H1 (cell line): ENCODE data around the gene MGME1. TPM values are rescaled to one million over a fixed set of nuclear protein-coding genes. Genes with fewer than 3 reads are reported as not detected.

Experiments used
- CTCF ChIA-PET: fragments of 300-600 bp; sonication (Branson Sonifier 250); formaldehyde crosslinking; loops from one replicate; lab custom pipeline; 2021; ENCODE audit not compliant: partially characterized antibody; lab: Charles Lee
- POLR2A ChIA-PET: fragments of 300-600 bp; sonication (Branson Sonifier 250); formaldehyde crosslinking; loops from one replicate; lab custom pipeline; 2021; ENCODE audit warnings: inconsistent platforms; ENCODE audit not compliant: partially characterized antibody; lab: Charles Lee
- DNase-seq, 2 experiments: peaks; one replicate each; pipeline versions ENCODE4 v3.0.0 to v3.0.0-alpha.2; 2010 to 2022; ENCODE audit warnings: low spot score in 2 of 2, low read depth in 1 of 2, mixed read lengths in 1 of 2
- FAIRE-seq: peaks from 2 replicates; lab custom pipeline; 2011; peaks lifted over from hg19 to GRCh38; lab: Jason Lieb, UNC
- H2AFZ ChIP-seq: 2 replicates; pipeline ENCODE4 v1.8.1; 2012; ENCODE audit warnings: low read length, inconsistent platforms
- H2AK5ac ChIP-seq: 2 replicates; pipeline ENCODE4 v1.6.1; 2013; ENCODE audit warnings: low read depth, low read length
- H2BK120ac ChIP-seq: replicated peaks from 2 replicates; pipeline ENCODE3; 2013; ENCODE audit warnings: low read depth, low read length, inconsistent platforms
- H2BK12ac ChIP-seq: 2 replicates; pipeline ENCODE4 v1.6.1; 2013; ENCODE audit warnings: low read depth, low read length
- H2BK15ac ChIP-seq: 2 replicates; pipeline ENCODE4 v1.6.1; 2013; ENCODE audit warnings: low read length
- H2BK20ac ChIP-seq: 2 replicates; pipeline ENCODE4 v1.6.1; 2013; ENCODE audit warnings: low read length
- H2BK5ac ChIP-seq: 2 replicates; pipeline ENCODE4 v1.6.1; 2013; ENCODE audit warnings: low read depth, low read length
- H3K14ac ChIP-seq: 2 replicates; pipeline ENCODE4 v1.6.1; 2013; ENCODE audit warnings: inconsistent platforms; ENCODE audit not compliant: insufficient read length
- H3K18ac ChIP-seq: 2 replicates; pipeline ENCODE4 v1.6.1; 2013; ENCODE audit warnings: low read length; ENCODE audit errors: extremely low read depth
- H3K23ac ChIP-seq: 2 replicates; pipeline ENCODE4 v1.6.1; 2013; ENCODE audit warnings: inconsistent platforms; ENCODE audit not compliant: insufficient read length
- H3K23me2 ChIP-seq: 2 replicates; pipeline ENCODE4 v1.6.1; 2013; ENCODE audit warnings: low read depth, low read length
- H3K27ac ChIP-seq: 2 replicates; pipeline ENCODE4 v1.6.1; 2011; ENCODE audit warnings: low read depth, low read length, inconsistent platforms
- H3K27me3 ChIP-seq, 4 experiments: replicated peaks in 1 of 4; 1 replicate in 1 of 4; 2 replicates in 3 of 4; pipeline versions ENCODE4 v1.6.1 to v1.8.1; 2011 to 2013; ENCODE audit warnings: low read length in 3 of 4, mild to moderate bottlenecking in 3 of 4, inconsistent platforms in 2 of 4, mixed read lengths in 2 of 4, moderate library complexity in 1 of 4; ENCODE audit not compliant: control insufficient read depth in 3 of 4, insufficient read depth in 3 of 4; ENCODE audit errors: extremely low read depth in 1 of 4
- H3K36me3 ChIP-seq, 4 experiments: 2 replicates each; pipeline versions ENCODE4 v1.6.1 to v1.8.1; 2011 to 2013; ENCODE audit warnings: mild to moderate bottlenecking in 4 of 4, low read length in 3 of 4, moderate library complexity in 2 of 4, control low read depth in 1 of 4, inconsistent platforms in 1 of 4; ENCODE audit not compliant: insufficient read depth in 4 of 4, control insufficient read depth in 2 of 4
- H3K4ac ChIP-seq: replicated peaks from 2 replicates; pipeline ENCODE3; 2013; ENCODE audit warnings: low read length, low read depth, mixed read lengths, inconsistent platforms; ENCODE audit not compliant: insufficient read length
- H3K4me1 ChIP-seq, 4 experiments: replicated peaks in 1 of 4; 1 replicate in 1 of 4; 2 replicates in 3 of 4; pipeline versions ENCODE4 v1.6.1 to v1.8.1; 2011 to 2013; ENCODE audit warnings: low read length in 3 of 4, inconsistent platforms in 2 of 4, mixed read lengths in 1 of 4; ENCODE audit not compliant: insufficient read depth in 4 of 4, control insufficient read depth in 3 of 4
- H3K4me2 ChIP-seq, 2 experiments: 2 replicates each; pipeline versions ENCODE4 v1.6.1 to v1.8.1; 2011 to 2013; ENCODE audit warnings: low read depth in 2 of 2, low read length in 2 of 2, control low read depth in 1 of 2, inconsistent platforms in 1 of 2, mild to moderate bottlenecking in 1 of 2; ENCODE audit not compliant: insufficient read depth in 1 of 2
- H3K4me3 ChIP-seq, 4 experiments: fragments of 200-600, 300-600 bp in 1 of 4; sonication (generic), shearing (Covaris generic), sonication (Bioruptor Twin) in 1 of 4; 2 replicates each; pipeline versions ENCODE4 v1.5.1 to v1.8.1; 2011 to 2016; ENCODE audit warnings: low read length in 4 of 4, low read depth in 3 of 4, control low read depth in 2 of 4, inconsistent platforms in 2 of 4, mild to moderate bottlenecking in 2 of 4, mixed read lengths in 1 of 4, moderate library complexity in 1 of 4; ENCODE audit not compliant: insufficient read depth in 2 of 4; ENCODE audit errors: extremely low read depth in 1 of 4
- H3K56ac ChIP-seq: replicated peaks from 2 replicates; pipeline ENCODE3; 2013; ENCODE audit warnings: low read depth, mild to moderate bottlenecking, mixed read lengths, low read length, inconsistent platforms; ENCODE audit not compliant: insufficient read length
- H3K79me1 ChIP-seq: 2 replicates; pipeline ENCODE4 v1.6.1; 2013; ENCODE audit warnings: low read depth, low read length, control low read depth
- H3K79me2 ChIP-seq, 2 experiments: 2 replicates each; pipeline versions ENCODE4 v1.6.1 to v1.8.1; 2012 to 2013; ENCODE audit warnings: low read length in 2 of 2, mild to moderate bottlenecking in 2 of 2, inconsistent platforms in 1 of 2; ENCODE audit not compliant: insufficient read depth in 2 of 2, control insufficient read depth in 1 of 2
- H3K9ac ChIP-seq, 4 experiments: replicated peaks in 1 of 4; 1 replicate in 1 of 4; 2 replicates in 3 of 4; pipeline versions ENCODE4 v1.6.1 to v1.8.1; 2011 to 2013; ENCODE audit warnings: low read depth in 3 of 4, low read length in 3 of 4, control low read depth in 2 of 4, mild to moderate bottlenecking in 2 of 4, moderate library complexity in 2 of 4, inconsistent platforms in 1 of 4; ENCODE audit errors: extremely low read depth in 1 of 4
- H3K9me3 ChIP-seq, 2 experiments: 2 replicates each; pipeline versions ENCODE4 v1.6.1 to v1.8.1; 2012 to 2013; ENCODE audit warnings: mild to moderate bottlenecking in 2 of 2, moderate library complexity in 2 of 2, control low read depth in 1 of 2, inconsistent platforms in 1 of 2, low read depth in 1 of 2, low read length in 1 of 2, mixed read lengths in 1 of 2; ENCODE audit not compliant: insufficient read depth in 2 of 2
- H4K20me1 ChIP-seq, 2 experiments: replicated peaks in 1 of 2; 2 replicates each; pipeline versions ENCODE3 to v1.8.1; 2011 to 2013; ENCODE audit warnings: inconsistent platforms in 2 of 2, low read length in 2 of 2, mild to moderate bottlenecking in 1 of 2; ENCODE audit not compliant: insufficient read depth in 2 of 2, control insufficient read depth in 1 of 2
- H4K5ac ChIP-seq: 2 replicates; pipeline ENCODE4 v1.6.1; 2013; ENCODE audit warnings: low read length, low read depth, mixed read lengths, inconsistent platforms; ENCODE audit not compliant: insufficient read length
- H4K8ac ChIP-seq: 2 replicates; pipeline ENCODE4 v1.8.0; 2013; ENCODE audit warnings: mild to moderate bottlenecking, moderate library complexity, low read length, inconsistent platforms; ENCODE audit not compliant: insufficient read depth; ENCODE audit errors: extremely low read depth
- H4K91ac ChIP-seq: replicated peaks from 2 replicates; pipeline ENCODE3; 2013; ENCODE audit warnings: low read length, mixed read lengths, inconsistent platforms; ENCODE audit not compliant: insufficient read length
- POLR2A ChIP-seq, 2 experiments: IDR thresholded peaks; 1 replicate in 1 of 2; 2 replicates in 1 of 2; pipeline ENCODE4 v1.6.1; 2011; ENCODE audit warnings: low read depth in 2 of 2, low read length in 2 of 2, mild to moderate bottlenecking in 2 of 2; ENCODE audit errors: control extremely low read depth in 1 of 2
- RAD21 ChIP-seq, 2 experiments: IDR thresholded peaks in 1 of 2; conservative IDR thresholded peaks in 1 of 2; 2 replicates each; pipeline ENCODE4 v1.6.1; 2011; ENCODE audit warnings: low read depth in 2 of 2, low read length in 2 of 2, improper control_type of control experiment in 1 of 2, inconsistent platforms in 1 of 2, mild to moderate bottlenecking in 1 of 2, moderate library complexity in 1 of 2
- WGBS, 2 experiments: shearing (Covaris generic) in 1 of 2; methylation state at CpG; one replicate each; pipeline versions ENCODE4 v1.1.6 to v1.1.7; 2013 to 2015; ENCODE audit warnings: low lambda C conversion rate in 2 of 2, mixed read lengths in 2 of 2, inconsistent platforms in 1 of 2, low coverage in 1 of 2, missing lambda C conversion rate in 1 of 2; ENCODE audit not compliant: insufficient replicate concordance in 2 of 2, insufficient coverage in 1 of 2, insufficient read length in 1 of 2; ENCODE audit errors: extremely low coverage in 1 of 2, missing lambda C conversion rate in 1 of 2; 5-methylcytosine and 5-hydroxymethylcytosine counted together
- polyA plus RNA-seq, 7 experiments: library from polyadenylated mRNA; depleted of rRNA in 3 of 7; stranded (reverse) in 5 of 7; unstranded in 2 of 7; fragments of >200 nt in 5 of 7; fragments of 200-250 nt in 2 of 7; gene quantifications; 1 replicate in 5 of 7; 2 replicates in 1 of 7; 4 replicates in 1 of 7; pipeline versions ENCODE4 v1.2.1 to v1.2.3, GENCODE V29; 2011 to 2013; ENCODE audit warnings: missing spikeins in 2 of 7, mixed read lengths in 2 of 7
- total RNA-seq: library from RNA; stranded (reverse); fragmentation: NEBNext Ultra II Directional; extraction: Animal tissue kit (Norgen Biotek cat#: 25700); gene quantifications from 2 replicates; pipeline ENCODE4 v1.2.1, GENCODE V29; 2021

MGME1 gene
- total and polyA plus RNA-seq, 2 of the 8 experiments (the other 6 are each of a cell fraction or from before 2014, with no cell fraction given) = 27.7 to 59.0 TPM

DNA sequence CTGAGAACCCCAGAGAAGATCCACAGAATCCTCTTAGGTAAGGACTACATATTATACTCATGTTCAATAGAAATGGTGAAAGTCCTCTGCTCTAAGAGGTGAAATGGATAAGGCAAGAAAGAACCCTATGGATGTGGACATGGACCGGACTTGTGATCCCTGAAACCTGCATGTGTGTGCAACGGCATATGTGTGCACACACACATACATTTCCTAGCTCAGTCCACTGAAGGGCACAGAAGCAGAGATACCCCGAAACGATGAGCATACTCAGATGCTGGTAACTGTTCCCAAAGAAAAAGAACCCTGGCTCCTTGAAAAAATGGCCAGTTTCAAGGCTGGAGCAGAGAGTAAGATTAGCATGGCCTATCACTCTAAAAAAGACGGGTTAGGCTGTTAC lies 22.8 kb upstream of the MGME1 start:
- no peak overlapping the region for H2BK15ac ChIP-seq
- no peak overlapping the region for H3K4me2 ChIP-seq
- no peak overlapping the region for H3K9ac ChIP-seq
- no peak overlapping the region for H3K56ac ChIP-seq
- no peak overlapping the region for H2BK12ac ChIP-seq
- H4K5ac ChIP-seq = no peak overlapping the region
- H3K18ac ChIP-seq = no peak overlapping the region
- no peak overlapping the region for H3K23ac ChIP-seq
- no peak overlapping the region for H2AK5ac ChIP-seq
- no peaks in the 10 kb centered on the region for H3K23me2 ChIP-seq
- H3K79me1 ChIP-seq = no peaks in the 10 kb centered on the region; the same call in 1 of the 2 replicates
- FAIRE-seq (no peak), DNase-seq (no peak)
- CTCF ChIA-PET = interaction anchor here (4.5 kb wide), 1 partner anchor 8 kb away, joined by 25 read pairs; no protein-coding TSS in a partner anchor
- no peak overlapping the region for H3K27ac ChIP-seq
- POLR2A ChIA-PET = interaction anchor here (0.5 to 7.3 kb wide), 6 partner anchors 9 to 179 kb away, joined by 3 to 65 read pairs (median 3); partner anchors contain the start of gene MGME1
- H3K79me2 ChIP-seq = peaks cover 0 to 52% of the 10 kb centered on the region in 2 experiments; a peak in 3 of 4 replicates
- H4K8ac ChIP-seq = no peak overlapping the region
- peaks cover 63 to 99% (median 92%) of the 10 kb centered on the region in 4 experiments for H3K36me3 ChIP-seq
- no peak overlapping the region for H3K4ac ChIP-seq
- no peaks in the 10 kb centered on the region for H3K27me3 ChIP-seq
- TF ChIP-seq RAD21 (IDR thresholded peaks at IDR 0.05 in 1 of 2, conservative IDR thresholded peaks at IDR 0.05 in 1 of 2; ENCODE audit: low read depth in 2 of 2, low read length in 2 of 2) = no peak
- peak in 1 of 2 experiments; percentile 23; a peak in 1 of 3 replicates for TF ChIP-seq POLR2A (IDR thresholded peaks at IDR 0.05; ENCODE audit: control extremely low read depth in 1 of 2, low read depth in 2 of 2, low read length in 2 of 2)
- TF ChIP-seq, all 59 proteins: peak for 1
- 96% methylated on average over 5 of the region's 5 CpGs; no CpG with 5 or more reads in 1 of the 2 experiments for WGBS, 2 experiments
- Histone ChIP-seq H3K4me1 (no peaks in the 10 kb centered on the region), H2BK20ac (no peak overlapping the region), H2AFZ (no peak overlapping the region), H2BK120ac (no peak overlapping the region), H4K91ac (no peak overlapping the region), H3K4me3 (no peak overlapping the region), H2BK5ac (no peak overlapping the region), H3K9me3 (no peaks in the 10 kb centered on the region), H3K14ac (no peak overlapping the region), H4K20me1 (peaks cover 7 to 35% of the 10 kb centered on the region in 2 experiments)
